GM19452 (cell line): ENCODE results near the gene F7.
"Not testable (repeated sequence)": the region's sequence is repeated elsewhere in the genome, so short reads cannot be mapped to it uniquely, and the experiment has no call there.

Source experiments
- ATAC-seq: cut with Tn5 transposase; IDR thresholded peaks from one replicate; pipeline ENCODE4 v1.9.1; 2021; ENCODE audit not compliant: unreplicated experiment

Gene F7

DNA sequence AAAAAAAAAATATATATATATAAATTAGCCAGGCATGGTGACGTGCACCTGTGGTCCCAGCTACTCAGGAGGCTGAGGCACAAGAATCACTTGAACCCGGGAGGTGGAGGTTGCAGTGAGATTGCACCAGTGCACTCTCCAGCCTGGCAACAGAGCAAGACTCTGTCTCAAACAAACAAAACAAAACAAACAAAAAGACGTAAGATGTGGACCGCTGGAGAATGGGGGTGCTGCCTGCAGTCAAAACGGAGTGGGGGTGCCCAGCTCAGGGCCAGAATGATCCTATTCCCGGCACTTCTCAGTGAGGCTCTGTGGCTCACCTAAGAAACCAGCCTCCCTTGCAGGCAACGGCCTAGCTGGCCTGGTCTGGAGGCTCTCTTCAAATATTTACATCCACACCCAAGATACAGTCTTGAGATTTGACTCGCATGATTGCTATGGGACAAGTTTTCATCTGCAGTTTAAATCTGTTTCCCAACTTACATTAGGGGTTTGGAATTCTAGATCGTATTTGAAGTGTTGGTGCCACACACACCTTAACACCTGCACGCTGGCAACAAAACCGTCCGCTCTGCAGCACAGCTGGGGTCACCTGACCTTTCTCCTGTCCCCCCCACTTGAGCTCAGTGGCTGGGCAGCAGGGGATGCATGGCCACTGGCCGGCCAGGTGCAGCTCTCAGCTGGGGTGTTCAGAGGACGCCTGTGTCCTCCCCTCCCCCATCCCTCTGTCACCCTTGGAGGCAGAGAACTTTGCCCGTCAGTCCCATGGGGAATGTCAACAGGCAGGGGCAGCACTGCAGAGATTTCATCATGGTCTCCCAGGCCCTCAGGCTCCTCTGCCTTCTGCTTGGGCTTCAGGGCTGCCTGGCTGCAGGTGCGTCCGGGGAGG, at the start of gene F7:
F7 (plus strand) TSS at position 760 of the 889 bp plus-strand sequence; CDS start at position 811, 51 bp downstream.
- no peak for ATAC-seq

DNA sequence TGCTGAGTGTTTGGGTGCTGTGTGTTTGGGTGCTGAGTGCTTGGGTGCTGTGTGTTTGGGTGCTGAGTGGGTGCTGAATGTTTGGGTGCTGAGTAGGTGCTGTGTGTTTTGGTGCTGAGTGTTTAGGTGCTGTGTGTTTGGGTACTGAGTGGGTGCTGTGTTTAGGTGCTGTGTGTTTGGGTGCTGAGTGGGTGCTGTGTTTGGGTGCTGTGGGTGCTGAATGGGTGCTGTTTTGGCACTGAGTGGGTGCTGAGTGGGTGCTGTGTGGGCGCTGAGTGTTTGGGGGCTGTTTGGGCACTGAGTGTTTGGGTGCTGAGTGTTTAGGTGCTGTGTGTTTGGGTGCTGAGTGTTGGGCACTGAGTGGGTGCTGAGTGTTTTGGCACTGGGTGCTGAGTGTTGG, 48.5 kb upstream of the F7 start:
- no peak for ATAC-seq

DNA sequence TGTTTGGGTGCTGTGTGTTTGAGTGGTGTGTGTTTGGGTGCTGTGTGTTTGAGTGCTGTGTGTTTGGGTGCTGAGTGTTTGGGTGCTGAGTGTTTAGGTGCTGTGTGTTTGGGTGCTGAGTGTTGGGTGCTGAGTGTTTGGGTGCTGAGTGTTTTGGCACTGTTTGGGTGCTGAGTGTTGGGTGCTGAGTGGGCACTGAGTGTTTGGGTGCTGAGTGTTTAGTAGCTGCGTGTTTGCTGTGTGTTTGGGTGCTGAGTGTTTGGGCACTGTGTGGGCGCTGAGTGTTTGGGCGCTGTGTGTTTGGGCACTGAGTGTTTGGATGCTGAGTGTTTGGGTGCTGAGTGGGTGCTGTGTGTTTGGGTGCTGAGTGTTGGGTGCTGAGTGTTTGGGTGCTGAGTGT, 48.0 kb upstream of the F7 start:
- not testable (repeated sequence) for ATAC-seq

DNA sequence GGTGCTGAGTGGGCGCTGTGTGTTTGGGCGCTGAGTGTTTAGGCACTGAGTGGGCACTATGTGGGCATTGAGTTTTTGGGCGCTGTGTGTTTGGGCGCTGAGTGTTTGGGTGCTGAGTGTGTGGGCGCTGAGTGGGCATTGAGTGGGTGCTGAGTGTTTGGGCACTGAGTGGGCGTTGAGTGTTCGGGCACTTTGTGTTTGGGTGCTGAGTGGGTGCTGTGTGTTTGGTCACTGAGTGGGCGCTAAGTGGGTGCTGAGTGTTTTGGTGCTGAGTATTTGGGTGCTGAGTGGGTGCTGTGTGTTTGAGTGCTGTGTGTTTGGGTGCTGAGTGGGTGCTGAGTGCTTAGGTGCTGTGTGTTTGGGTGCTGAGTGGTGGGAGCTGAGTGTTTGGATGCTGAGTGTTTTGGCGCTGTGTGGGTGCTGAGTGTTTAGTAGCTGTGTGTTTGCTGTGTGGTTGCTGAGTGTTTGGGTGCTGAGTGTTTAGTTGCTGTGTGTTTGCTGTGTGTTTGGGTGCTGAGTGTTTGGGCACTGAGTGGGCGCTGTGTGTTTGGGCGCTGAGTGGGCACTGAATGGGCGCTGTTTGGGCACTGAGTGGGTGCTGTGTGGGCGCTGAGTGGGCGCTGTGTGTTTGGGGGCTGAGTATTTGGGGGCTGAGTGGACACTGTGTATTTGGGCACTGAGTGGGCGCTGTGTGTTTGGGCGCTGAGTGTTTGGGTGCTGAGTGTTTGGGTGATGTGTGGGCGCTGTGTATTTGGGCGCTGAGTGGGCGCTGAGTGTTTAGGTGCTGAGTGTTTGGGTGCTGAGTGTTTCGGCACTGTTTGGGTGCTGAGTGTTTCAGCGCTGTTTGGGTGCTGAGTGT, 47.2 kb upstream of the F7 start:
- ATAC-seq, result no peak

DNA sequence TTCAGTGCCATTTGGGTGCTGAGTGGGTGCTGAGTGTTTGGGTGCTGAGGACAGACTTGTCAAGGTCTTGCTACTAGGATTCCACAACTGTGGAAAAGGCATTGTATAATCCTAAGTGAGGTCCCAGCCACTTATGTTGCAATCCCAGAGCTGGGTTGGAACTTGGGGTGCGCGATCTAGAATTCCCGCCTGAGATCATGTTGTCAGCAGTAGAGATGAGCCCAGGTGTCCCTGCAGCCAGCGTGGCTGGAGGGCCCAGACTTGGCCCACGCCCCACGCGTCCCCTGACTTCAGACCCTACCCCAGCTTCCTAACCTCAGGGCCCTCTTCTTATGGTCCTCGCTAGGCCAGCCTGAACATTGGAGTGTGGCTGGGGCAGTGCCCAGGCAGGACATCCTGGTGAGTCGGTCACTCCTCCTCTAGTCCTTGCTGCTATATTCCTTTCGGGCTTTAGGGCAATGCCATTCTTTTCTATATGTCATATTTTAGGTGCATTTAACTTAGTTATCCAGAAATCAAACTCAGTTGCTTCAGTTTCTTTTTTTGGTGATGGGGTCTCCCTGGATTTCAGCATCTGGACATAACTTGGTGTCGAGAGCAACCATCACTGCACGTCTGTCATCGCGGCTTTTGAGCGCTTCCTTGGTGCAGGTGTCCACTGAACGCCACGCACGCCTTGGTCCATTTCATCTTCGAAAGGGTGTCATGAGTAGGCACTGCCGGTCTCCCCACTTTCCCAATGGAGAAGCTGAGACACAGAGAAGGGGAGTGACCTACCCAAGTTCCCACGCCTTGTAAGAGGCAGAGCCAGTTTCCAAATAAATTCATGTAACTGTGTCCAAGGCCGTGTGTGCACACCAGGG, 46.4 kb upstream of the F7 start:
- no peak for ATAC-seq

DNA sequence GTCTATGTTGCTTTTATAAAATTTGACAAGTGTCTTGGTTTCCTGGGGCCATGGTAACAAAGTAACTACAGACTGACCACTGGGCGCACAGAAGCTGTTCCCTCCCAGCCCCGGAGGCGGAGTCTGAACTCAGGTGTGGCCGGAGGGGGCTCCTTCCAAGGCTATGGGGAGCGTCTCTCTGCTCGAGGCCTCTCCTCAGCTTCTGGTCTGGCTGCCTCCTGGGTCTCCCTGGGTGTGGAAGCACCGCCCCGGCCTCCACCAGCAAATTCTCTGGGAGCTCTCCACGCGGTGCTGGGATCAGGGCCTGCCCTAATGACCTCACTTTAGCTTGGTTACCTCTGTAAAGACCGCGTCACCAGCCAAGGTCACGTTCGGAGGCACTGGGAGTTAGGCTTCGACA, 45.7 kb upstream of the F7 start:
- ATAC-seq, result no peak

DNA sequence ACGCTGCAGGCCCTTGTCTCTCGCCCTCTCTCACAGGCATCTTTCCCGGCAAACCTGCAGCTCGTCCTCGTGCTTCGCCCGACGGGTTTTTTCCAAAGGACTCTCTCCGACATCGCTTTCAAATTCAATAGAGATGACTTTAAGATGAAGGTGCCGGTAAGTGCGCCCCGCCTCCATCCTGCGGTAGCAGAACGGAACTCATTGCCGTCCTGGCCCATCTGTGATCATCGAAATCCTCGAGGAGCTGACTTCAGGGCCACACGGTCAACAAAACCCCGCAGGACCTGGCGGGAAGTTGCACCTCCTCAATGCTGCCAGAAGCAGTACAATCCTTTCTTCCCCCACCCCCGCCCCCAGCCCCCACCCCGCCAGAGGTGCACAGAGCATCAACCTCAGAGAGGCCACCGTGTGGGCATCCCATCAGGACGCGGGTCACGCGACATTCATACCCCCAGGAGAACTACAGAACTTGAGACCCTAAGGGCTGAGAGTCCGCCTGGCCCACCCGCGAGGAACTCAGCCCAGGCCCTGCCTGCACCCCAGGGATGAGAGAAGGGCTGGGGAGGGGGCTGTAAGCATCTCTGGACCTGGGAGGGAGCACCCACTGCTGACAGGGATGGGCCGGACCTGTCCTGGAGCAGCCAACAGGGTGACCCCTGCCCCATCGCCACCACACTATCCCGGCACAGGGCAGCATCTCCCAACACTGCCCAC, 44.9 kb upstream of the F7 start:
- no peak for ATAC-seq

DNA sequence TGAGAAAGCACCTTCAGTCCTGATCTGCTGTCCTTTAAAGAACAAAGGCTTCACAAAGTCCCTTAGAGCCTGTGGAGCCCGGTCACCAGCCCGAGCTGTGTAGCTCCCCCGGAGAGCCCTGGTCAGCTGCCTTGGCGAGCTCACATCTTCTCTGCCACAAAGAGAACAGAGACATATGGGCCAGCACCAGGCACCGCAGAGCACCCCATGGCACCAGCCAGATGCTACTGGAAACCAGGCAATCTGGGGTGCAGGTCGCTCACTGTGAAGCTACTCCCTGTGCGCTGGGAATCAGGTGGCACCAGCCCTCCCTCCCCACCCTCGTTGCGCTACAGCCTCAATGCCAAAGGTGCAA, 44.3 kb upstream of the F7 start:
- ATAC-seq, result no peak

DNA sequence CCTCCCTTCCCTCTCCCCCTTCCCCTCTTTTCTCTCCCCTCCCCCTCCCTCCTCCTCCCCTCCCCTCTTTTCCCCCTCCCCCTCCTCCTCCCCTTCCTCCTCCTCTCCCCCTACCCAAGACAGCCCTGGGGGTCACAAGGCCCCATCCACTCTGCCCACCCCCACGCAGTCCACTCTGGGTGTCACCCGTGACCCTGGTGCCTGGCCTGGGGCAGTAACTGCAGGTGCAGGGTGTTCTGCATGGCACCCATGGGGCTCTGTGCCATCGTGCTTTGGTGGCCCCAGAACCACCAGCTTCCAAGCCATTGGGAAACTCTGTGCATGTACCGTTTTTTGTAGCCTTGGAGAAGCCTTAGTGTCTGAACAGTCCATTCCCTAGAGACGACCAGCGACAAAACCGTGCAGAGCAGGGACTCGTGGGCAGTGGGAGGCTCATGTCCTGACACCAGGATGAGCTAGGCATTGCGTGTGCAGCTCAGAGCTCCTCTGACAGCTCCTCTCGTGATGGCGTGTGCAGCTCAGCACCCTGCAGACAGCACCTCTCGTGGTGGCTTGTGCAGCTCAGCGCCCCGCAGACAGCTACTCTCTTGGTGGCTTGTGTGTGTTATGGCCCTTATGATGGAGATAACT, 43.7 kb upstream of the F7 start:
- no peak for ATAC-seq

DNA sequence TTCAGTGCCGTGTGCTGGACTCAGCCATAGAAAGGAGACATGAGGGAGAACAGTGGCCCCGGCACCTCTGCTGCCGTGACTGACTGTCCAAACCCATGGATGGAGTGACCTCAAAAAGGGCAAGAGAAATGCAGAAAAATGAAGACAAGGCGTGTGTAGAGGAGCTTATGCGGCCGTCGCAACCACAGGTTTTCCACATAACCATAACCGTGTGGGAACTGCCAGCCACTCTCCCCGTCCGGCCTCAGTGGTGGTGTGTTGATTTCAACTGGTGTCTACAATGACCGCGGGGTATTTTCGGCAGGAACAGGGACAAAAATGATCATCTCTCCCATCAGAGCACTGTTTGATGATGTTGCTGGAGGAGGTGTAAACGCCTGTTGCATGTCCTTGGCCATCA, 42.9 kb upstream of the F7 start:
- ATAC-seq, result no peak

DNA sequence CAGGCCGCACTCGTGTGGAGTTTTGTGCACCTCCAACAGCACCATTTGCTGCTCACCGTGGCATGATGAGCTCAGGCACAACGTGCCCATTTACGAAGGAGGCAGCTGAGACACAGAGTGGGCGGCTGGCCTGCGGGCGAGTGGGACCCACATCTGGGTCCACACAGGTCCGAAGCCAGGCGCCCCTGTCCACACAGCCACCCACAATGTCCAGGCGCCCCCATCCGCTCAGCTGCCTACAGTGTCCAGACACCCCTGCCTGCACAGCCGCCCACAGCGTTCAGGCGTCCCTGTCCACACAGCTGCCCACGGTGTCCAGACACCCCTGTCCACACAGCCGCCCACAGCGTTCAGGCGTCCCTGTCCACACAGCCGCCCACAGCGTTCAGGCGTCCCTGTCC, 42.5 kb upstream of the F7 start:
- ATAC-seq, result no peak

DNA sequence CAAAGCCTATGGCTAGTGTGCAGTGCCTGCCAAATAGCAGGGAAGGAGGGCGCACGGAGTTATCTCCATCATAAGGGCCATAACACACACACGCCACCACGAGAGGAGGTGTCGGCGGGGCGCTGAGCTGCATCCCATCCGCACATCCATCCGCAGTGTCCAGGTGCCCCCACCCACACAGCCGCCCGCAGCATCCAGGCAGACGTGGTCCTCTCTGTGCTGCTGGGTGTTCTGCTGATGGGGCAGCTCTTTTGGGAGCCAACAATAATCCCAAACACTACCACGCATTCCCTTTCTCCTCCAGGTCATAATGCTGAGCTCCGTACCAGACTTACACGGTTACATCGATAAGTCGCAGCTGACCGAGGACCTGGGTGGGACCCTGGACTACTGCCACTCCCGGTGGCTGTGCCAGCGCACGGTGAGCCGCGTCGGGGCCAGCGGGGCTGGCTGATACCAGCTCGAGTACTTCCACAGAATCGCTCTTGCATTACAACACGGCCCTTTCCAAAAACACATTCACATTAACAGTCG, 41.5 kb upstream of the F7 start:
- ATAC-seq, result no peak

DNA sequence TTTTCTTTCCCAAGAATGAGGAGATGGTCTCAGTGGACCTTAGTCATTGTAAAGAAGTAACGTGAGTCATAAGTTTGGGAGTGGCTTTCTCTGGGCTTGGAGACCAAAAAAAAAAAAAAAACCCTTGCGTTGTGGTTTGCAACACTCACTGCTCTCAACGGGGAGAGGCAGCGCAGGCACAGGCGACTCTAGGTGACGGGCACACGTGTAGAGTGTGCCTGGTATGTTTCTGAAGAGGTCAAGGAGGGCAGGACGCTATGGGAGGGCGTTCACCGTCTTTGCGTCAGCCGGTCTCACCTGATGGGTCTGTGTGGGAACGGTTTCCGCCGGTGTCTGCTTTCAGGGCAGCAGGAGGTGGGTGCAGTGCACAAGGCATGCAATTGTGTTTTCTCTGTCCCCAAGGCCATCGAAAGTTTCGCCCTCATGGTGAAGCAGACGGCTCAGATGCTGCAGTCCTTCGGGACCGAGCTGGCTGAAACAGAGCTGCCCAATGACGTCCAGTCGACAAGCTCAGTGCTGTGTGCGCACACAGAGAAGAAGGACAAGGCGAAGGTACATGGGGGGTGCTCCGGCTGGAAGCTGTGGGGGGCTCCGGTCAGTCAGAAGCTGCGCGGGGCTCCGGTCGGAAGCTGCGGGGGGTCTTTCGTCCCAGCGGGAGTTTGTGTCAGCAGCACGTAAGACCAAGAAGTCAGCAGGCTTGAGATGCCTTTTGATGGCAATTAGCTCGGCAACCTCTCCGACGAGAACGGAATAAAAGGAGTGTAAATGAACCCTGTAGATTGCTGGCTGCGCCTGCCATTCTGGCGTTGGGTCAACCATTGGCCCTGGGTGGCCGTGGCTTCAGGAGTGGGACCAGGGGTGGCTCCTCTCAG, 40.8 kb upstream of the F7 start:
- no peak for ATAC-seq

DNA sequence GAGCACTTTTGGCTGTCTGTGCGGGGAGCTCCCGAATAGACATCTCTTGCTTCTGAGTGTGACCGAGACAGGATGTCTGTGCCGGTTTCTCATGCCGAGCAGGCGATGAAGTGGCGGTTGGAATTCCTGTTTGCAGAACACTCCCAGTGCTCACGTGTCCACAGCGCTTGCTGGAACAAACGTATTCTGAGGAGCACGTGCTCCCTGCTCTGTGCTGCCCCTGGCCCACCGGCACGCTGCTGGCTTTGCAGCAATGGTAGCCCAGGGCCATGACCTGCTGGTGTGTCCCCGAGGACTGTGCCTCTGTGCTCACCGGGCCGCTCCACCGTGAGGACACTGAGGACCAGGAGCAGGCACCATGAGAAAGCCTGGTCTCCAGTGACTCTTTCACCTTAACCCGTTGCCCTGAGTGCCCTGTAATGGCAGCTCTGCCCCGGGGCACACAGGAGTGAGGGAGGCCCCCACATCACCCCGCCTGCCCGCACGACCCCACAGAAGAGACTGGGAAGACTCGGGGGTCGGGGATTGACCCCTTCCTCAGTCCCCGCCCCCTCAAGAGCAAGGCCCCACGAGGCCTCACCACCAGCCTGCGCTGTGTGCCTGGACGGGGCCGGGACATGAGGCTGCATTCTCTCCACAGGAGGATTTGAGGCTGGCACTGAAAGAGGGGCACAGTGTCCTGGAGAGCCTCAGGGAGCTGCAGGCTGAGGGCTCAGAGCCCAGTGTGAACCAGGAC, 40.0 kb upstream of the F7 start:
- ATAC-seq, result no peak

DNA sequence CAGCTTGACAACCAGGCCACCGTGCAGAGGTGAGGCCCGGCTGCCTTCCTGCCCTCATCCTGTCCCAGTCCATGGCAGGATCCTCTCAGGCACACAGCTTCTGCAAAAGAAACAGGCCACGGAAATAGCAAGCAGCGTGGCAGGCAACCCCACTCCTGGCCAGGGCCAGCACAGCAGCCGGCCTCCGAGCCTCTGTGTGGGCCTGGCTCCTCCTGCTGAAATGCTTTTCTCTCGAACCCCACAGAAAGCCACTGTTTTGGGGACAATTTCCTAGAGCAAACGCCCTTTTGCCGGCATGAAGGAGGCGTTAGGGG, 39.5 kb upstream of the F7 start:
- no peak for ATAC-seq

DNA sequence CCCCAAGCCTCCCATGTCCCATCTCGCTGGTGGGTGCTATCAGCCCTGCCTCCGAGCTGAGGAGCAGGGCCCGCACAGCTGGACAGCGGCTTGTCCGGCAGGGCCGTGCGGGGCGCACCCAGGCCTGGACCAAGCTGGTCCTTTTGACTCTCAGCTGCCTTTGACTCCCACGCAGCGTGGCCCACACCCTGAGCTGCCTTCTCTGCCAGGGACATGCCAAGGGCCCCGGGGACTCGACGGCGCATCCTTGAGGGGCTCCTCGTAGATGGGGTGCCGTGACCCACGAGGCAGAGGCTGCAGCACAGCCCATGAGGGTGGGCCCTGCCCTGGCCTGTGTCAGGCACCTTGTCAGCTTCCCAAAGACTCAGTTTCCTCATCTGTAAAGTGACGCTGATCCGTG, 38.8 kb upstream of the F7 start:
- ATAC-seq, result no peak

DNA sequence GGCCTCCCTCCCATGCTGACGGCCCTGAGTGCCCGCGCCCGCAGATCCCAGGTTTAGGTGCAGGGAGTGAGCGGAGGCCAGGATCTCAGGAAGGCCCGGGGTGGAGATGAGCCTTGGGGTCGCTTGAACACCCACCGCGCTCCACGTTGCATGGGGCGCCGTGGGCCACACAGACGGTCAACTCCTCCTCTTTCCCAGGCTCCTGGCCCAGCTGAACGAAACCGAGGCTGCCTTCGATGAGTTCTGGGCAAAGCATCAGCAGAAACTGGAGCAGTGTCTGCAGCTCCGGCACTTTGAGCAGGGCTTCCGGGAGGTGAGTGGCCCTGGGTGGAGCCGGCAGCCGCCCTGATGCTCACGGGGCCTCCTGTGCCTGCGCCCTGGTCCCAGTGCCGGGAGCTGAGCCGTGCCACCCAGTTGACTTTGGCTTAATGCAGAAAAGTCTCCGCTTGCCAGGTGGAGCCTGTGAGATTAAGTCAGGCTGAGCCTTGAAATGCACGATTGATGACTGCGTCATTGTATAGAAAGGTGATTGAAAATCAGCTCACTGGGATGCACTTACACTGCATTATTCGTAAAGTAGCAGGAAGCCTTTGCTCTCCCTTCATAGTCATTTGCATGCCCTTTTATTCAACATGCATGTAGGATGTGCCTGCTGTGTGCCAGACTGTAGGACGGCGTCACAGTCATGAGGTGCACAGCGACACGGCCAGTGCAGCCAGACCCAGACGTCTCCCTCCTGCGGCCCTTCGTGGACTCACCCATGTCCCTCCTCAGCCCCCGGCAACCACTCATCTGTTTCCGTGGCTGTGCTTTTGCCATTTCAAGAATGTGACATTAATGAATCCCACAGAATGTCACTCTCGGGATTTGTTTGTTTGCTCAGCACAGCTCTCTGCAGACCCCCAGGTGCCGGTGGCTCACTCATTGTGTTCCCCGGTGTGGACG, 35.5 kb upstream of the F7 start:
- no peak for ATAC-seq
